Placental epithelial cell (primary cell): Measurements from ENCODE around the gene DEFB132. TPM values are rescaled to one million over a fixed set of nuclear protein-coding genes. Genes with fewer than 3 reads are reported as not detected.

Source experiments
- total RNA-seq: library from RNA; depleted of rRNA; stranded (reverse); fragments of >200 nt; gene quantifications from 2 replicates; pipeline ENCODE4 v1.2.3, GENCODE V29; 2012

DEFB132 gene
- total RNA-seq = not detected in 2 replicates

GRCh38 chr20:257419-257818 lies at the start of gene DEFB132:
Gene DEFB132 (plus strand): TSS chr20:257724. CDS start chr20:257779, 55 bp downstream.

GRCh38 chr20:226958-227357 lies 30.6 kb upstream of the DEFB132 start, which contains the start of gene DEFB129:
Gene DEFB129 (plus strand): TSS chr20:227258. CDS start chr20:227289, 31 bp downstream.

GRCh38 chr20:290084-290831 lies 32.7 kb downstream of the DEFB132 start, which contains the start of gene C20orf96:
Gene C20orf96 (minus strand): TSS chr20:290750. CDS start chr20:290610, 140 bp downstream.

GRCh38 chr20:297098-297924 lies 39.8 kb downstream of the DEFB132 start, which contains the start of gene ZCCHC3:
Gene ZCCHC3 (plus strand): TSS chr20:297570. CDS start chr20:297587, 17 bp downstream.

Other genes with a start within 250 kb of the DEFB132 start
- not detected in 2 replicates for gene DEFB125, start 170.1 kb upstream of the DEFB132 start, total RNA-seq
- gene DEFB126, start 115.1 kb upstream of the DEFB132 start, total RNA-seq = not detected in 2 replicates
- not detected in 2 replicates for gene DEFB127, start 100.3 kb upstream of the DEFB132 start, total RNA-seq
- not detected in 2 replicates for gene DEFB128, start 68.0 kb upstream of the DEFB132 start, total RNA-seq
- not detected in 2 replicates for gene DEFB129, start 30.5 kb upstream of the DEFB132 start, total RNA-seq
- gene C20orf96, start 33.0 kb downstream of the DEFB132 start, total RNA-seq = 0.98 and 2.4 TPM in 2 replicates
- 22.4 and 24.9 TPM in 2 replicates for gene ZCCHC3, start 39.8 kb downstream of the DEFB132 start, total RNA-seq
- gene SOX12, start 67.8 kb downstream of the DEFB132 start, total RNA-seq = 14.9 and 17.6 TPM in 2 replicates
- gene NRSN2, start 89.4 kb downstream of the DEFB132 start, total RNA-seq = 26.3 and 32.2 TPM in 2 replicates
- 8.2 and 41.8 TPM in 2 replicates for gene TRIB3, start 123.0 kb downstream of the DEFB132 start, total RNA-seq
- gene RBCK1, start 150.6 kb downstream of the DEFB132 start, total RNA-seq = 73.9 and 96.6 TPM in 2 replicates
- gene TBC1D20, start 204.8 kb downstream of the DEFB132 start, total RNA-seq = 38.1 and 53.6 TPM in 2 replicates